ENCODE data around the gene ZACN.

ZACN gene

GRCh38 chr17:76040376-76040775, 38.6 kb upstream of the ZACN start:
- TF ChIP-seq TAF1 (IDR thresholded peaks at IDR 0.05; ENCODE audit: low read depth) (no peak), RAD21 (IDR thresholded peaks at IDR 0.05; ENCODE audit: low read depth) (no peak), REST (IDR thresholded peaks at IDR 0.05; ENCODE audit: low read depth) (no peak), MAX (IDR thresholded peaks at IDR 0.05) (no peak), ZBTB7A (IDR thresholded peaks at IDR 0.05; ENCODE audit: low read depth) (no peak), CREB1 (IDR thresholded peaks at IDR 0.05; ENCODE audit: low read depth) (no peak), USF1 (IDR thresholded peaks at IDR 0.05) (no peak), FOXM1 (IDR thresholded peaks at IDR 0.05; ENCODE audit: borderline replicate concordance, low read depth) (no peak), CEBPB (IDR thresholded peaks at IDR 0.05) (no peak), TEAD4 (IDR thresholded peaks at IDR 0.05) (no peak), NFIC (IDR thresholded peaks at IDR 0.05) (no peak), YY1 (IDR thresholded peaks at IDR 0.05; ENCODE audit: low read depth) (no peak), EGR1 (IDR thresholded peaks at IDR 0.05) (no peak), EP300 (IDR thresholded peaks at IDR 0.05; ENCODE audit: borderline replicate concordance) (no peak), TCF12 (IDR thresholded peaks at IDR 0.05; ENCODE audit: low read depth) (no peak)

- peak; percentile 80 for TF ChIP-seq NFIC (IDR thresholded peaks at IDR 0.05)
These were observed 34.4 kb upstream of the ZACN start for GRCh38 chr17:76044475-76045007.

GRCh38 chr17:76046064-76046463, 32.9 kb upstream of the ZACN start:
- TF ChIP-seq REST (IDR thresholded peaks at IDR 0.05; ENCODE audit: low read depth) (no peak), CREB1 (IDR thresholded peaks at IDR 0.05; ENCODE audit: low read depth) (no peak), ZBTB7A (IDR thresholded peaks at IDR 0.05; ENCODE audit: low read depth) (no peak), NFIC (IDR thresholded peaks at IDR 0.05) (no peak), MAX (IDR thresholded peaks at IDR 0.05) (no peak), CEBPB (IDR thresholded peaks at IDR 0.05) (no peak)

GRCh38 chr17:76048025-76048605, 30.9 kb upstream of the ZACN start:
- TF ChIP-seq TAF1 (IDR thresholded peaks at IDR 0.05; ENCODE audit: low read depth), result no peak
- TF ChIP-seq TCF12 (IDR thresholded peaks at IDR 0.05; ENCODE audit: low read depth), result no peak
- no peak for TF ChIP-seq MAX (IDR thresholded peaks at IDR 0.05)
- TF ChIP-seq EP300 (IDR thresholded peaks at IDR 0.05; ENCODE audit: borderline replicate concordance), result no peak
- TF ChIP-seq NFIC (IDR thresholded peaks at IDR 0.05), result no peak
- no peak for TF ChIP-seq CREB1 (IDR thresholded peaks at IDR 0.05; ENCODE audit: low read depth)
- TF ChIP-seq TEAD4 (IDR thresholded peaks at IDR 0.05), result no peak
- no peak for TF ChIP-seq USF1 (IDR thresholded peaks at IDR 0.05)
- no peak for TF ChIP-seq ZBTB7A (IDR thresholded peaks at IDR 0.05; ENCODE audit: low read depth)
- no peak for TF ChIP-seq CEBPB (IDR thresholded peaks at IDR 0.05)
- TF ChIP-seq YY1 (IDR thresholded peaks at IDR 0.05; ENCODE audit: low read depth), result no peak
- TF ChIP-seq REST (IDR thresholded peaks at IDR 0.05; ENCODE audit: low read depth), result no peak
- no peak for TF ChIP-seq EGR1 (IDR thresholded peaks at IDR 0.05)
- no peak for TF ChIP-seq RAD21 (IDR thresholded peaks at IDR 0.05; ENCODE audit: low read depth)
- no peak for TF ChIP-seq FOXM1 (IDR thresholded peaks at IDR 0.05; ENCODE audit: borderline replicate concordance, low read depth)
